ENCODE data around the gene CNTNAP5. TPM values are rescaled to one million over a fixed set of nuclear protein-coding genes. Genes with fewer than 3 reads are reported as not detected.

CNTNAP5 gene
- total and polyA plus RNA-seq, 2 of the 8 experiments (the other 6 are each of a cell fraction or from before 2014, with no cell fraction given), result 0.11 to 0.76 TPM

- H3K9ac ChIP-seq (replicated peaks in 1 of 4; ENCODE audit: extremely low read depth in 1 of 4, low read depth in 3 of 4, low read length in 3 of 4), result no peak overlapping the region
- no peak for TF ChIP-seq SAP30 (IDR thresholded peaks at IDR 0.05; ENCODE audit: insufficient read depth, insufficient replicate concordance, low read length)
- no peak for TF ChIP-seq JUN (IDR thresholded peaks at IDR 0.05; ENCODE audit: low read depth, low read length)
- TF ChIP-seq CREB1 (IDR thresholded peaks at IDR 0.05), result no peak
- TF ChIP-seq BACH1 (IDR thresholded peaks at IDR 0.05; ENCODE audit: low read length), result no peak
- no peak for TF ChIP-seq HDAC2 (IDR thresholded peaks at IDR 0.05; ENCODE audit: borderline replicate concordance in 1 of 2, low read depth in 2 of 2, low read length in 2 of 2)
- TF ChIP-seq USF2 (IDR thresholded peaks at IDR 0.05; ENCODE audit: low read length), result no peak
- no peak for TF ChIP-seq EZH2 (IDR thresholded peaks at IDR 0.05; ENCODE audit: low read depth, low read length, severe bottlenecking)
- no peak for TF ChIP-seq YY1 (IDR thresholded peaks at IDR 0.05; ENCODE audit: low read depth, low read length)
Measured at GRCh38 chr2:124652099-124652498, 627.0 kb downstream of the CNTNAP5 start.

More at GRCh38 chr2:124652099-124652498, 627.0 kb downstream of the CNTNAP5 start:
- no peak overlapping the region for H2BK12ac ChIP-seq (ENCODE audit: low read depth, low read length)
- no peaks in the 10 kb centered on the region for H3K23me2 ChIP-seq (ENCODE audit: low read depth, low read length)
- no peaks in the 10 kb centered on the region for H4K20me1 ChIP-seq (replicated peaks in 1 of 2; ENCODE audit: control insufficient read depth in 1 of 2, insufficient read depth in 2 of 2, low read length in 2 of 2)
- ChIA-PET POLR2A (ENCODE audit: partially characterized antibody) (no interaction called here), CTCF (ENCODE audit: partially characterized antibody) (interaction anchor here (0.7 to 0.9 kb wide), 2 partner anchors 11 to 536 kb away, joined by 3 read pairs; no protein-coding TSS in a partner anchor)
- H4K91ac ChIP-seq (replicated peaks; ENCODE audit: insufficient read length, low read length), result no peak overlapping the region
- no peak overlapping the region for H2AK5ac ChIP-seq (ENCODE audit: low read depth, low read length)
- no peaks in the 10 kb centered on the region for H3K79me1 ChIP-seq (ENCODE audit: low read depth, low read length)
- H3K36me3 ChIP-seq (ENCODE audit: control insufficient read depth in 2 of 4, insufficient read depth in 4 of 4, low read length in 3 of 4), result no peaks in the 10 kb centered on the region
- H3K4me1 ChIP-seq (replicated peaks in 1 of 4; ENCODE audit: control insufficient read depth in 3 of 4, insufficient read depth in 4 of 4, low read length in 3 of 4), result peaks cover 0 to 5% (median under 1%) of the 10 kb centered on the region in 4 experiments; a peak in 3 of 7 replicates
- H3K9me3 ChIP-seq (ENCODE audit: insufficient read depth in 2 of 2, low read depth in 1 of 2, low read length in 1 of 2), result no peaks in the 10 kb centered on the region
- no peak overlapping the region for H3K4ac ChIP-seq (replicated peaks; ENCODE audit: insufficient read length, low read depth, low read length)
- H3K79me2 ChIP-seq (ENCODE audit: control insufficient read depth in 1 of 2, insufficient read depth in 2 of 2, low read length in 2 of 2), result no peaks in the 10 kb centered on the region
- no peak overlapping the region for H2BK5ac ChIP-seq (ENCODE audit: low read depth, low read length)
- 0 out of 2 replicates have a peak overlapping the region, but pooled peaks have one; percentile 75 for H2BK20ac ChIP-seq (ENCODE audit: low read length)
- no peak overlapping the region for H4K5ac ChIP-seq (ENCODE audit: insufficient read length, low read depth, low read length)
- no peak overlapping the region for H3K56ac ChIP-seq (replicated peaks; ENCODE audit: insufficient read length, low read depth, low read length)
- no peak overlapping the region; the same call in 1 of the 2 replicates for H3K18ac ChIP-seq (ENCODE audit: extremely low read depth, low read length)
- no peak overlapping the region for H3K14ac ChIP-seq (ENCODE audit: insufficient read length)
- 0 out of 2 replicates have a peak overlapping the region, but pooled peaks have one; percentile 52 for H2AFZ ChIP-seq (ENCODE audit: low read length)
- WGBS, 2 experiments (ENCODE audit: extremely low coverage in 1 of 2, insufficient coverage in 1 of 2, insufficient read length in 1 of 2, insufficient replicate concordance in 2 of 2, low coverage in 1 of 2, low lambda C conversion rate in 2 of 2, missing lambda C conversion rate in 1 of 2), result 87% methylated on average over 1 of the region's 1 CpG; no CpG with 5 or more reads in 1 of the 2 experiments
- H3K27me3 ChIP-seq (replicated peaks in 1 of 4; ENCODE audit: control insufficient read depth in 3 of 4, extremely low read depth in 1 of 4, insufficient read depth in 3 of 4, low read length in 3 of 4), result no peaks in the 10 kb centered on the region
- no peak overlapping the region for H3K23ac ChIP-seq (ENCODE audit: insufficient read length)
- H4K8ac ChIP-seq (ENCODE audit: extremely low read depth, insufficient read depth, low read length), result no peak overlapping the region
- no peak overlapping the region for H3K4me2 ChIP-seq (ENCODE audit: insufficient read depth in 1 of 2, low read depth in 2 of 2, low read length in 2 of 2)
- DNase-seq (ENCODE audit: low read depth in 1 of 2, low spot score in 2 of 2) (no peak), FAIRE-seq (no peak)
- no peak overlapping the region for H2BK120ac ChIP-seq (replicated peaks; ENCODE audit: low read depth, low read length)
- H3K27ac ChIP-seq (ENCODE audit: low read depth, low read length), result no peak overlapping the region
- no peak overlapping the region for H3K4me3 ChIP-seq (ENCODE audit: extremely low read depth in 1 of 4, insufficient read depth in 2 of 4, low read depth in 3 of 4, low read length in 4 of 4)
- no peak overlapping the region for H2BK15ac ChIP-seq (ENCODE audit: low read length)

Measured in H1 (cell line).